BLaER1 treated with 17β-estradiol and CSF1 and Interleukin-3, amounts not matched to agents 10 nM and 100 nM (cell line): ENCODE measurements around the gene OTOA.
"Not testable (repeated sequence)": the region's sequence is repeated elsewhere in the genome, so short reads cannot be mapped to it uniquely, and the experiment has no call there.

Experiments used
- H3K27ac ChIP-seq, 11 experiments: shearing (Covaris generic); formaldehyde crosslinking; 2 replicates each; pipeline ENCODE4 v1.8.1; 2022
- H3K27me3 ChIP-seq, 11 experiments: shearing (Covaris generic); formaldehyde crosslinking; 2 replicates each; pipeline ENCODE4 v1.8.1; 2022
- H3K36me3 ChIP-seq, 11 experiments: shearing (Covaris generic); formaldehyde crosslinking; 2 replicates each; pipeline ENCODE4 v1.8.1; 2022
- H3K4me1 ChIP-seq, 10 experiments: shearing (Covaris generic); formaldehyde crosslinking; 2 replicates each; pipeline ENCODE4 v1.8.1; 2022
- H3K4me2 ChIP-seq, 11 experiments: shearing (Covaris generic); formaldehyde crosslinking; 2 replicates each; pipeline ENCODE4 v1.8.1; 2022
- H3K4me3 ChIP-seq, 10 experiments: shearing (Covaris generic); formaldehyde crosslinking; 2 replicates each; pipeline ENCODE4 v1.8.1; 2022
- H3K9ac ChIP-seq, 11 experiments: shearing (Covaris generic); formaldehyde crosslinking; 2 replicates each; pipeline ENCODE4 v1.8.1; 2022
- H3K9me3 ChIP-seq, 11 experiments: shearing (Covaris generic); formaldehyde crosslinking; replicated peaks in 1 of 11; 2 replicates each; pipeline ENCODE4 v1.8.1; 2022
- H4K20me1 ChIP-seq, 11 experiments: shearing (Covaris generic); formaldehyde crosslinking; 2 replicates each; pipeline ENCODE4 v1.8.1; 2022
- Cebpa-rat ChIP-seq, 11 experiments: shearing (Covaris generic); IDR thresholded peaks; 2 replicates each; pipeline ENCODE4 v1.8.1; 2022

Gene OTOA

GRCh38 chr16:21634216-21634615, 29.6 kb upstream of the OTOA start:
- Histone ChIP-seq H4K20me1 (peaks cover 4 to 100% (median 80%) of the 10 kb centered on the region in 11 experiments; a peak in 18 of 22 replicates), H3K27me3 (no peaks in the 10 kb centered on the region), H3K9me3 (peaks cover 0 to 25% (median 11%) of the 10 kb centered on the region in 11 experiments; a peak in 20 of 22 replicates), H3K27ac (peak overlapping the region in 4 of 11 experiments; percentile 17 to 86 (median 46); a peak in 5 of 22 replicates), H3K4me1 (peaks cover 0 to 100% (median 50%) of the 10 kb centered on the region in 10 experiments; a peak in 19 of 20 replicates), H3K4me3 (no peak overlapping the region), H3K36me3 (peaks cover 77 to 100% (median 94%) of the 10 kb centered on the region in 11 experiments), H3K9ac (no peak overlapping the region; a peak in 1 of 22 replicates), H3K4me2 (peak overlapping the region in 4 of 11 experiments; percentile 30 to 99 (median 97); a peak in 7 of 22 replicates)
- TF ChIP-seq Cebpa-rat (IDR thresholded peaks at IDR 0.05), result no peak

GRCh38 chr16:21635694-21636093, 28.1 kb upstream of the OTOA start:
- H3K4me3 ChIP-seq, H3K27me3 ChIP-seq, H3K9ac ChIP-seq: not testable (repeated sequence)
- peak overlapping the region in 4 of 11 experiments; percentile 23 to 99 (median 74); a peak in 6 of 22 replicates for H3K4me2 ChIP-seq
- peaks cover 62 to 100% (median 90%) of the 10 kb centered on the region in 11 experiments for H3K36me3 ChIP-seq
- H3K4me1 ChIP-seq, result peaks cover 0 to 100% (median 58%) of the 10 kb centered on the region in 10 experiments; a peak in 19 of 20 replicates
- peaks cover 4 to 100% (median 82%) of the 10 kb centered on the region in 11 experiments; a peak in 18 of 22 replicates for H4K20me1 ChIP-seq
- H3K9me3 ChIP-seq, result peaks cover 0 to 12% (median 0%) of the 10 kb centered on the region in 11 experiments; a peak in 2 of 22 replicates
- H3K27ac ChIP-seq, result peak overlapping the region in 1 of 11 experiments; percentile 25; a peak in 1 of 22 replicates

GRCh38 chr16:21637032-21637968, 26.5 kb upstream of the OTOA start:
- peaks cover 0 to 100% (median 72%) of the 10 kb centered on the region in 10 experiments; a peak in 19 of 20 replicates for H3K4me1 ChIP-seq
- no peak overlapping the region for H3K4me3 ChIP-seq
- peak overlapping the region in 8 of 11 experiments; percentile 30 to 99 (median 50); a peak in 14 of 22 replicates for H3K4me2 ChIP-seq
- H4K20me1 ChIP-seq, result peaks cover 4 to 100% (median 82%) of the 10 kb centered on the region in 11 experiments; a peak in 19 of 22 replicates
- H3K9me3 ChIP-seq, result peaks cover 0 to 12% (median 0%) of the 10 kb centered on the region in 11 experiments; a peak in 2 of 22 replicates
- H3K27ac ChIP-seq, result peak overlapping the region in 10 of 11 experiments; percentile 7 to 54 (median 47); a peak in 16 of 22 replicates
- peaks cover 53 to 100% (median 92%) of the 10 kb centered on the region in 11 experiments for H3K36me3 ChIP-seq
- H3K9ac ChIP-seq, result peak overlapping the region in 5 of 11 experiments; percentile 12 to 43 (median 15); a peak in 6 of 22 replicates
- no peak for TF ChIP-seq Cebpa-rat (IDR thresholded peaks at IDR 0.05)
- no peaks in the 10 kb centered on the region for H3K27me3 ChIP-seq

DNA sequence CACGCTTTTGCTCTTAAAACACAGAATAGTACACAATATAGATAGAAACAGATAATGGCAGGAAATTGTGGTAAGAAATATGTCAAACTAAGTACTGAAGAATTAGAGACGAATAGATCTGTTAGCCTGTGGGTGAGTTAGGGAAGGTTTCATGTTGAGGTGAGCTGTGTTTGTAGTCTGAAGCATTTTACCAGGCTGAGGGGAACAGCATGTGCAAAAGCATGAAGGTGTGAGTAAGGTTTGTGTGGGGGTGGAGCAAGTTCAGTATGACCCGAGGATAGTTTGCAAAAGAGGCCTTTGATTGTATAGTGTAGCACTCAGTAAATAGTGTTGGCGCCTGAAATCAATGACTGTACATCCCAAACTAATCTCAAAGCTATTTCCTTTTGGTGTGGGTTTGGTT, 25.2 kb upstream of the OTOA start:
- Histone ChIP-seq H3K27me3 (no peaks in the 10 kb centered on the region), H3K4me1 (peaks cover 11 to 100% (median 81%) of the 10 kb centered on the region in 10 experiments), H3K9me3 (peaks cover 0 to 12% (median 0%) of the 10 kb centered on the region in 11 experiments; a peak in 2 of 22 replicates), H3K36me3 (peaks cover 41 to 100% (median 91%) of the 10 kb centered on the region in 11 experiments), H3K27ac (peak overlapping the region in 7 of 11 experiments; percentile 5 to 54 (median 36); a peak in 10 of 22 replicates), H3K9ac (peak overlapping the region in 1 of 11 experiments; percentile 5; a peak in 1 of 22 replicates), H4K20me1 (peaks cover 4 to 100% (median 69%) of the 10 kb centered on the region in 11 experiments; a peak in 19 of 22 replicates), H3K4me2 (peak overlapping the region in 5 of 11 experiments; percentile 0 to 99 (median 67); a peak in 6 of 22 replicates), H3K4me3 (no peak overlapping the region)
- TF ChIP-seq Cebpa-rat (IDR thresholded peaks at IDR 0.05), result no peak

GRCh38 chr16:21639493-21639892, 24.3 kb upstream of the OTOA start:
- Histone ChIP-seq H4K20me1 (peaks cover 4 to 99% (median 60%) of the 10 kb centered on the region in 11 experiments; a peak in 19 of 22 replicates), H3K9ac (peak overlapping the region in 2 of 11 experiments; percentile 17 to 43; a peak in 3 of 22 replicates), H3K36me3 (peaks cover 32 to 100% (median 90%) of the 10 kb centered on the region in 11 experiments), H3K9me3 (peaks cover 0 to 12% (median 0%) of the 10 kb centered on the region in 11 experiments; a peak in 2 of 22 replicates), H3K27me3 (no peaks in the 10 kb centered on the region), H3K4me3 (no peak overlapping the region), H3K4me1 (peaks cover 20 to 100% (median 87%) of the 10 kb centered on the region in 10 experiments), H3K27ac (peak overlapping the region in 4 of 11 experiments; percentile 21 to 93 (median 25); a peak in 2 of 22 replicates), H3K4me2 (peak overlapping the region in 5 of 11 experiments; percentile 2 to 99 (median 81); a peak in 9 of 22 replicates)
- no peak for TF ChIP-seq Cebpa-rat (IDR thresholded peaks at IDR 0.05)

- no peaks in the 10 kb centered on the region for H3K9me3 ChIP-seq
- peak overlapping the region in 3 of 10 experiments; percentile 15 to 27 (median 18); a peak in 3 of 20 replicates for H3K4me3 ChIP-seq
- peak overlapping the region in 8 of 11 experiments; percentile 11 to 99 (median 88); a peak in 13 of 22 replicates for H3K4me2 ChIP-seq
- no peaks in the 10 kb centered on the region for H3K27me3 ChIP-seq
- peaks cover 13 to 92% (median 79%) of the 10 kb centered on the region in 11 experiments for H3K36me3 ChIP-seq
- peak overlapping the region in 10 of 11 experiments; percentile 11 to 93 (median 29); a peak in 15 of 22 replicates for H3K27ac ChIP-seq
- peak overlapping the region in 7 of 11 experiments; percentile 17 to 57 (median 42); a peak in 13 of 22 replicates for H3K9ac ChIP-seq
- peaks cover 44 to 98% (median 95%) of the 10 kb centered on the region in 10 experiments for H3K4me1 ChIP-seq
- peaks cover 4 to 98% (median 40%) of the 10 kb centered on the region in 11 experiments; a peak in 19 of 22 replicates for H4K20me1 ChIP-seq
- no peak for TF ChIP-seq Cebpa-rat (IDR thresholded peaks at IDR 0.05)
Observed at GRCh38 chr16:21641916-21642315, 21.9 kb upstream of the OTOA start.

DNA sequence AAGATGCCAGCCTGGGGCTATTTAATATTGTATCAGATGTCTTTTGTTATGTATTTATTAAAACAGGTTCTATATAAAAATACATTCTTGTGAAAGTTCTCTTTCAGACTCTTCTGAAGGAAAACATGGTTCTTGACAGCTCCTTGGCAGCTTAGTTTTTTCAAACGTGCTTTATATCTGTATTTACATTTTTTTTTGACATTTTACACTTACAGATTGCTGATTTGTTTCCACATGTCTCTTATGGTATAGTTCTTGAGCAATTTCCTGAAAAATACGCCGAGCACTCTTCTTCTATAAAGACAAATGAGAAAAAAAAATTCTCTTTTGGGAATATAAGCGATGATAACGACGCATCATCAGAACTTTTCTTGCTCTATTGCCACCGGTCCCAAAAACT, 20.9 kb upstream of the OTOA start:
- H3K4me1 ChIP-seq, result peaks cover 53 to 98% (median 95%) of the 10 kb centered on the region in 10 experiments
- H3K9me3 ChIP-seq, result no peaks in the 10 kb centered on the region; a peak in 1 of 22 replicates
- H3K4me3 ChIP-seq, result peak overlapping the region in 3 of 10 experiments; percentile 23 to 44 (median 40); a peak in 7 of 20 replicates

More for the DNA sequence above, 20.9 kb upstream of the OTOA start:
- TF ChIP-seq Cebpa-rat (IDR thresholded peaks at IDR 0.05), result no peak
- Histone ChIP-seq H3K27me3 (no peaks in the 10 kb centered on the region), H4K20me1 (peaks cover 3 to 90% (median 33%) of the 10 kb centered on the region in 11 experiments; a peak in 19 of 22 replicates), H3K27ac (peak overlapping the region; percentile 11 to 93 (median 85); a peak in 19 of 22 replicates), H3K4me2 (peak overlapping the region; percentile 24 to 99 (median 81)), H3K9ac (peak overlapping the region in 9 of 11 experiments; percentile 9 to 66 (median 44); a peak in 14 of 22 replicates), H3K36me3 (peaks cover 6 to 92% (median 79%) of the 10 kb centered on the region in 11 experiments; a peak in 20 of 22 replicates)
